ENCODE results near the gene VCAN.

DNA sequence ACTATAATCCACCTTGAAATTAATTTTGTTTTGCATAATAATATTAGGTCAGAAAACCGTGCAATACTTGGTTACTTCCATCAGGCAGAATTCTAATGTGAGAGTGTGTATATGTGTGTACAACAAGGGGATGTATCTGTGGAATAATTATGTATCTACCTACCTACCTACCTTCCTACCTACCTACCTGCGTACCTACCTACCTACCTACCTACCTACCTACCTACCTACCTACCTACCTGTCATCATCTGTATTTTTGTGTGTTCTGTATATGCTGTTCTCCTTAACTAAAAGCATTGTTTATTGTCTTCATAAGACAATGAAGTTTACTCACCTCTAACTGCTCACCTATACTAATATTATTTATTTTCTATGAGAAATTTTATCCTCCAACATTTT is 52.8 kb downstream of the VCAN start:
- no peak for TF ChIP-seq EZH2 (IDR thresholded peaks at IDR 0.05; ENCODE audit: borderline replicate concordance, insufficient read depth, low read length, poor library complexity, severe bottlenecking)
- TF ChIP-seq, protein P1, sequence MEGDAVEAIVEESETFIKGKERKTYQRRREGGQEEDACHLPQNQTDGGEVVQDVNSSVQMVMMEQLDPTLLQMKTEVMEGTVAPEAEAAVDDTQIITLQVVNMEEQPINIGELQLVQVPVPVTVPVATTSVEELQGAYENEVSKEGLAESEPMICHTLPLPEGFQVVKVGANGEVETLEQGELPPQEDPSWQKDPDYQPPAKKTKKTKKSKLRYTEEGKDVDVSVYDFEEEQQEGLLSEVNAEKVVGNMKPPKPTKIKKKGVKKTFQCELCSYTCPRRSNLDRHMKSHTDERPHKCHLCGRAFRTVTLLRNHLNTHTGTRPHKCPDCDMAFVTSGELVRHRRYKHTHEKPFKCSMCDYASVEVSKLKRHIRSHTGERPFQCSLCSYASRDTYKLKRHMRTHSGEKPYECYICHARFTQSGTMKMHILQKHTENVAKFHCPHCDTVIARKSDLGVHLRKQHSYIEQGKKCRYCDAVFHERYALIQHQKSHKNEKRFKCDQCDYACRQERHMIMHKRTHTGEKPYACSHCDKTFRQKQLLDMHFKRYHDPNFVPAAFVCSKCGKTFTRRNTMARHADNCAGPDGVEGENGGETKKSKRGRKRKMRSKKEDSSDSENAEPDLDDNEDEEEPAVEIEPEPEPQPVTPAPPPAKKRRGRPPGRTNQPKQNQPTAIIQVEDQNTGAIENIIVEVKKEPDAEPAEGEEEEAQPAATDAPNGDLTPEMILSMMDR (IDR thresholded peaks at IDR 0.05; ENCODE audit: poor library complexity, severe bottlenecking): no peak

All from neural cell (in vitro differentiated cells).